AG04450 (cell line): Measurements from ENCODE around the gene PARD6G. TPM values are rescaled to one million over a fixed set of nuclear protein-coding genes. Genes with fewer than 3 reads are reported as not detected.

ENCODE experiments used
- CTCF ChIA-PET: fragments of 300-600, 350-600 bp; formaldehyde crosslinking; extraction: SDS; loops from one replicate; lab custom pipeline; 2022; ENCODE audit warnings: antibody characterized with exemption, inconsistent platforms; lab: Charles Lee
- POLR2A ChIA-PET: fragments of 350-600 bp; formaldehyde crosslinking; extraction: SDS; loops from one replicate; lab custom pipeline; 2021; ENCODE audit warnings: antibody characterized with exemption, inconsistent platforms; lab: Yijun Ruan, JAX
- DNase-seq: peaks from one replicate; pipeline ENCODE4 v3.0.0-alpha.2; 2011; ENCODE audit warnings: low read depth, low spot score
- H3K27ac ChIP-seq: one replicate; pipeline ENCODE4 v1.5.1; 2012; ENCODE audit warnings: low read depth, low read length, control low read depth
- H3K27me3 ChIP-seq: one replicate; pipeline ENCODE4 v1.6.0; 2012; ENCODE audit warnings: low read length; ENCODE audit not compliant: control insufficient read depth, insufficient read depth
- H3K4me3 ChIP-seq: 2 replicates; pipeline ENCODE4 v1.5.1; 2011; ENCODE audit warnings: mild to moderate bottlenecking, low read depth, low read length, control low read depth
- H3K9me3 ChIP-seq: 2 replicates; pipeline ENCODE4 v1.5.1; 2012; ENCODE audit warnings: low read length; ENCODE audit not compliant: control insufficient read depth, insufficient read depth
- CTCF ChIP-seq: IDR thresholded peaks from 2 replicates; pipeline ENCODE4 v1.5.1; 2011; ENCODE audit warnings: low read depth, low read length, control low read depth, inconsistent platforms
- polyA plus RNA-seq: library from polyadenylated mRNA; depleted of rRNA; stranded (reverse); fragments of >200 nt; gene quantifications from 2 replicates; pipeline ENCODE4 v1.2.3, GENCODE V29; 2011

The PARD6G gene
- polyA plus RNA-seq, 1 experiment = 11.2 TPM

- no peak for DNase-seq
- no peak overlapping the region for H3K27ac ChIP-seq
- no peaks in the 10 kb centered on the region; the same call in 1 of the 2 replicates for H3K9me3 ChIP-seq
- TF ChIP-seq CTCF = no peak
- ChIA-PET CTCF (interaction anchor here (0.6 kb wide), 1 partner anchor 43 kb away, joined by 3 read pairs; the partner anchor contains the start of gene PARD6G), POLR2A (no interaction called here)
- H3K4me3 ChIP-seq = no peak overlapping the region
- no peaks in the 10 kb centered on the region for H3K27me3 ChIP-seq
Observed at GRCh38 chr18:80204142-80204541, 43.2 kb downstream of the PARD6G start.

- Histone ChIP-seq H3K27ac (no peak overlapping the region), H3K9me3 (no peaks in the 10 kb centered on the region; the same call in 1 of the 2 replicates), H3K27me3 (no peaks in the 10 kb centered on the region), H3K4me3 (no peak overlapping the region)
- TF ChIP-seq CTCF = no peak
- POLR2A ChIA-PET = no interaction called here
- DNase-seq = no peak
- CTCF ChIA-PET = no interaction called here
Observed at GRCh38 chr18:80203249-80203648, 44.1 kb downstream of the PARD6G start.

- no peak for DNase-seq
- H3K27ac ChIP-seq = no peak overlapping the region
- H3K27me3 ChIP-seq = no peaks in the 10 kb centered on the region
- H3K9me3 ChIP-seq = no peaks in the 10 kb centered on the region; the same call in 1 of the 2 replicates
- ChIA-PET POLR2A (no interaction called here), CTCF (no interaction called here)
- no peak for TF ChIP-seq CTCF
- no peak overlapping the region for H3K4me3 ChIP-seq
Observed at GRCh38 chr18:80202264-80202998, 44.9 kb downstream of the PARD6G start.

- no peak for DNase-seq
- CTCF ChIA-PET = no interaction called here
- POLR2A ChIA-PET = no interaction called here
- Histone ChIP-seq H3K4me3 (no peak overlapping the region), H3K9me3 (no peaks in the 10 kb centered on the region; the same call in 1 of the 2 replicates), H3K27me3 (no peaks in the 10 kb centered on the region), H3K27ac (no peak overlapping the region)
- TF ChIP-seq CTCF = no peak
Observed at GRCh38 chr18:80201739-80202138, 45.6 kb downstream of the PARD6G start.

GRCh38 chr18:80200932-80201672, 46.2 kb downstream of the PARD6G start:
- H3K9me3 ChIP-seq = no peaks in the 10 kb centered on the region; the same call in 1 of the 2 replicates
- no peak overlapping the region for H3K27ac ChIP-seq
- H3K4me3 ChIP-seq = no peak overlapping the region
- no peak for TF ChIP-seq CTCF
- ChIA-PET CTCF (interaction anchor here (0.9 to 1.2 kb wide), 2 partner anchors 56 to 57 kb away, joined by 3 read pairs; no protein-coding TSS in a partner anchor), POLR2A (no interaction called here)
- no peak for DNase-seq
- no peaks in the 10 kb centered on the region for H3K27me3 ChIP-seq
